Stimulated activated CD4-positive, alpha-beta T cell treated with anti-CD3 and anti-CD28 coated beads, Interleukin-4, amount 100 ng/mL, for 48 hours (primary cell): ENCODE measurements around the gene CCNT2.
A peak's percentile ranks its signal among the peaks of the same experiment; 100 is the strongest.
"Not testable (repeated sequence)": the region's sequence is repeated elsewhere in the genome, so short reads cannot be mapped to it uniquely, and the experiment has no call there.

ENCODE experiments used
- DNase-seq, 2 donors: peaks; one replicate each; pipeline ENCODE4 v3.0.0-alpha.2; 2020; ENCODE audit warnings: low read depth in 2 of 2

CCNT2 gene

DNA sequence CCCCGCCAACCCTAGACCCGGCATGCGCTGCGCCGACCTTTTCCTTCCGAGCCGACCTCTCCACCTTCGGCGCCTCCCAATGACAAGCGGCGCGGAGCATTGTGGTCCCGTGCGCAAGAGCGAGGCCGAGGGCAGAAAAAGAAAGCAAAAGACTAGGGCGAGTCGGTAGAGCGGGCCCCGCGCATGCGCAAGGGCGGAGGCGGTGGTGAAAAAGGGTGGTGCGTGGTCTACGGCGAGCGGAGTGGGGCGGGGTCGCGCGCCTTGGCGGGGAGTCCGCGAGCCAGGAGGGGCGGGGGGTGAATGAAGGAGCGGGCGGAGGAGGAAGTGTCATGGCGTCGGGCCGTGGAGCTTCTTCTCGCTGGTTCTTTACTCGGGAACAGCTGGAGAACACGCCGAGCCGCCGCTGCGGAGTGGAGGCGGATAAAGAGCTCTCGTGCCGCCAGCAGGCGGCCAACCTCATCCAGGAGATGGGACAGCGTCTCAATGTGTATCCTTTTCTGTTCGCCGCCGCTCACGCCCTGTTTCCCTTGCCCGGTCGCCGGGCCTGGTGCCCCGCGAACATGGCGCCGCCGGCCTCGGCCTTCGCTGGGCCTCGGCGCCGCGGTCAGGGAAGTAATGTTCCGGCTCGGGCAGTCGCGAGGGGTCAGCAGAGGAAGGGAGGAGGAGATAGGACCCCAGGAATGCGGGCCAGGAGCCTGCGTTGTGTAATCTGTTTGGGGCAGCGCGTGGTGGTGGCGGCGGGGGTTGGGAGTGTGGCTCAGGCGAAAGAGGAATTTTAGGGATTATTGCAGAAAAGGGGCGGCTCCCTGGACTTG lies at the start of gene CCNT2:
Gene CCNT2 (plus strand): TSS at position 297 of the 815 bp plus-strand sequence. CDS start 33 bp downstream, at position 330.
- DNase-seq: peak; percentile 98 to 99

- DNase-seq: no peak
These were observed 48.5 kb upstream of the CCNT2 start for GRCh38 chr2:134869946-134870736.

DNA sequence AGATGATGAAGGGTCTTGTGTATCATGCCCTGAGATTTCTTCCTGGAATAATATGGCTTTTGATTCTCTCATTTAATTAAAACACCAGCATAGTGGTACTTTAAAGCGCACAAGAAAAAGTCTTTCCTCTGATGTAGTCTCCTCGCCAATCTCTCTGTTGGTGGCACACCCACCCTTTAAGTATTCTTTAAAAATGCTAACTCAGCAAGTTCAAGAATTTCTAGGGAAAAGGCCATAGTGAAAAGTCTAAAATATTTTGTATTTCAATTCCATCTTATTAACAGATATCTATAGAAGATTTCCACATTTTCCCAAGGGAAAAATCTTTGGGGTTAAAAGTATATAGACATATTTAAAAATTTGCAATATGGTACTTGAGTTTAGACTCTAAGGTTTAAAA lies 45.5 kb upstream of the CCNT2 start:
- no peak for DNase-seq

DNA sequence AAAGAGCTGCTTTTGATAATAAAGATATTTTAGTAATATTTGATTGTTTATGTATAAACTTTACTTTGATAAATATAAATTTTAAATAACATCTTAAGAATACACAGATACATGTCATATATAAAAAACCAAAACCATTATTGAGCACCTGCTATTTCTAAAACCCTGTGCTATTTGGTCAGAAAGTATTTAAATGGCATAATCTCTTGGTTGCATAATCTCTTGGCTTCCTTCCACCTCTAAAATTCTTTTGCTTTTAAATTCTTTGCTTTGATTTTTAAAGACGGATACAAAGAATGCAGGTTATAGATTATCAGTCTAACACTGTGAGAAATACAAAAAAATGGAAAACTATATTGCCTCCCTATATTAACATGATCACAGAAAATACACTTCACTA lies 43.3 kb upstream of the CCNT2 start:
- DNase-seq: no peak

GRCh38 chr2:134882773-134883172 lies 35.8 kb upstream of the CCNT2 start:
- DNase-seq: no peak

GRCh38 chr2:134883552-134884293 lies 34.9 kb upstream of the CCNT2 start:
- no peak for DNase-seq

DNA sequence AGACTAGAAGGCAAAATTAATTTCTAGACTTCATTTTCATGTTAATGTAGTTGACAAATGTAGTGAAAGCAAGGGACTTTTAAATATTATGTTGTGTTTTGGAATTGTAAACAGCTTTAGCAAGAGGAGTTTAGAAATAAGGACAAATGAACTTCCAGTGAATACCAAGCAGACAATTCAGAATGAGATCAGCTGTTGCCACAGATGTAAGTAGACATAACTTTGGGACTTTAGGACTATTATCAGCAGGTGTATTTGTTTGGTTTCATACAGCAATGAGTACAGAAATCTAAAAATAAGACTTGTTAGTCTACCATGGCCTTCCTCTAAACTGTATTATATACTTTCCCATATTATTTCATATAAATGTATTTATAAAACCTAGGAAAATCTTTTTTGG lies 34.2 kb upstream of the CCNT2 start:
- DNase-seq: no peak

DNA sequence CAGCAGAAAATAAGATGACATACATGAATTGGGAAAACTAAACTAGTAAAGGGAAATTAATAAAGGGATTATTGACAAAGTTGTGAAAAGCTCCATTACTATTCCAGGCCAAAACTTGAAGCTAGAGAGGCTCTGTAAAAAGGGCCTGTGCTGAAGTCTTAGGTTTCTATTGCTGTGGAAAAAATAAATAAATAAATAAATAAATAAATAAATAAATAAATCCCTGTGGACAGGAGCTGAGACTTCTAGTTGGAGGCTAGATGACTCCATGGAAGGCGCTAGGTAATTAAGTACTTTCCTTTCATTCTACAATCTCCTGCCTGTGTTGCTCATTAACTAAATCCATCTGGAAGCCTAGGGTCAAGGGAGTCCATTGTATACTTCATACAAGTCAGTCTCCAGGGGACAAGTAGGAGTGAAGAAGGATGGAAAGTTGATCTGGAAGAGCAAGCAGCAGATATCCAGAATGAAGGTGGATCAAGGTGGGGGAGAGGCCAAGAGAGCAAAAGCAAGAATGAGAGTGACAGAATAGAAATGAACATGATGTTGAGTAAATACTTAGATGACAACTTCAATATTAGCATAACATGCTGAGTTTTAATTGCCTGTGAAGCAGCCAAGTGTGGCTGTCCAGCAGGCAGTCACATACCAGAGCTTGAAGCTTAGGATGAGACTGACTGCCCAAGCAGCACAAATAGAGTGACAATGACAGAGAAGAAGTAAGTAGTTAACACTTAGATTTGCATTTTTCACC lies 26.2 kb upstream of the CCNT2 start:
- no peak for DNase-seq

GRCh38 chr2:134897932-134898331 lies 20.7 kb upstream of the CCNT2 start:
- DNase-seq: no peak

- no peak for DNase-seq
These were observed 19.4 kb upstream of the CCNT2 start for GRCh38 chr2:134899204-134899603.

DNA sequence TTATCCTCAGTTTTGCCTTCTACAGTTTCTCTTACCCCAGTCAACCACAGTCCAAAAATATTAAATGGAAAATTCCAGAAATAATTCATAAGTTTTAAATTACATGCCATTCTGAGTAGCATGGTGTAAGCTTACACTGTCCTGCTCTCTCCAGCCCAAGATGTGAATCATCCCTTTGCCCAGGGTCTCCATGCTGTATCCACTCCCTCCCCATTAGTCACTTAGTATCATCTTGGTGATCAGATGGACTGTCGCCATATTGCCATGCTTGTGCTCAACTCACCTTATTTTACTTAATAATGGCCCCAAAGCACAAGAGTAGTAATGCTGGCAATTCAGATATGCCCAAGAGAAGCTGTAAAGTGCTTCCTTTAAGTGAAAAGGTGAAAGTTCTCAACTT lies 18.5 kb upstream of the CCNT2 start:
- DNase-seq: no peak

GRCh38 chr2:134903701-134904100 lies 14.9 kb upstream of the CCNT2 start:
- not testable (repeated sequence) for DNase-seq

GRCh38 chr2:134905168-134905567 lies 13.5 kb upstream of the CCNT2 start:
- no peak for DNase-seq

DNA sequence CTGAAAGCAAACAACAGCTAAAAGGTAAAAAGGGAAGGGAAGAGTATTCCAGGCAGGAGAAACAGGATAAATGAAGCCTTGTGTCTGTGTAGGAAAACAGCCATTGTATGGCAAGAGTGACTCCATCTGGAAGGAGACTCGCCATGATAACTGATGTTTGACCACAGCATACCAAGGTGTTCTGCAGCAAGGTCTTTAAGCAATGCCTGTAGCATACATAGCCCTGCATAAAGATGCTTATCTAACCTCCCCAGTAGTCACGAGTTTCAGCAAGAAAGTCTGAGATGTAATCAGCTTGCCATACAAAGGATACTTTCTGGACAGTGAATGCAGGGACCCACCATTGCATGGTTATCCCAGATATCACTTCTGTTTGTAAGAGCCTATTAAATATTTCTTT lies 11.9 kb upstream of the CCNT2 start:
- no peak for DNase-seq

DNA sequence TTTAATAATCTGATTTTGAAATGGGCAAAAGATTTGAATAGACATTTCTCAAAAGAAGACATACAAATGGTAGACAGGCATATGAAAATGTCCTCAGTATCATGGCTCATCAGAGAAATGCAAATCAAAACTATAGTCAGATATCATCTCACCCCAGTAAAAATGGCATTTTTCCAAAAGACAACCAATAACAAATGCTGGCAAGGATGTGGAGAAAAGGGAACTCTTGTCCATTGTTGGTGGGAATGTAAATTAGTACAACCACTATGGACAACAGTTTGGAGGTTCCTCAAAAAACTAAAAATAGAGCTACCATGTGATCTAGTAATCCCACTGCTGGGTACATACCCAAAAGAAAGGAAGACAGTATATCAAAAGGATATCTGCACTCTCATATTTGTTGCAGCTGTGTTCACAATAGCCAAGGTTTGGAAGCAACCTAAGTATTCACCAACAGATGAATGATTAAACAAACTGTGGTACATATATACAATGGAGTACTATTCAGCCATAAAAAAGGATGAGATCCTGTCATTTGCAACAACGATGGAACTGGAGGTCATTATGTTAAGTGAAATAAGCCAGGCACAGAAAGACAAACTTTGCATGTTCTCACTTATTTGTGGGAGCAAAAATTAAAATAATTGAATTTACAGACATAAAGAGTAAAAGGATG lies 11.0 kb upstream of the CCNT2 start:
- DNase-seq: not testable (repeated sequence)

DNA sequence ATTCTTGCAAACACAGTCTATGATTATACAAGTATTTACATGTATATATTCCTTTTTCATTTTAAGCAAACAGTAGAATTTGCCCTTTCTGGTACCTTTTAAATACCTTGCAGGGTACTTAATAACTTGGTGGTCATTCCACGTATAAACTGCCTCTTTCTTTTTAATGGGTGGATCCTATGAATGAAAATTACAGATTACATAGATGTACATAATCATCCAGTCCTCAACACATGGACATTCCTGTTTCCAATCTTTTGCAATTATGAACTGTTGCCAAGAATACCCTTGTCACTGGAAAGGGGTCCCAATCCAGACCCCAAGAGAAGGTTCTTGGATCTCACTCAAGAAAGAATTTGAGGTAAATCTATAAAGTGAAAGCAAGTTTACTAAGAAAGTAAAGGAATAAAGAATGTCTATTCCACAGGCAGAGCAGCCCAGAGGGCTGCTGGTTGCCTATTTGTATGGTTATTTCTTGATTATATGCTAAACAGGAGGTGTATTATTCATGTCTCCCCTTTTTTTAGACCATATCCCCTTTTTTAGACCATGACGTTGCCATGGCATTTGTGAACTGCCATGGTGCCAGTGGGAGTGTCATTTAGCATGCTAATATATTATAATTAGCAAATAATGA lies 7.7 kb upstream of the CCNT2 start:
- DNase-seq: no peak

DNA sequence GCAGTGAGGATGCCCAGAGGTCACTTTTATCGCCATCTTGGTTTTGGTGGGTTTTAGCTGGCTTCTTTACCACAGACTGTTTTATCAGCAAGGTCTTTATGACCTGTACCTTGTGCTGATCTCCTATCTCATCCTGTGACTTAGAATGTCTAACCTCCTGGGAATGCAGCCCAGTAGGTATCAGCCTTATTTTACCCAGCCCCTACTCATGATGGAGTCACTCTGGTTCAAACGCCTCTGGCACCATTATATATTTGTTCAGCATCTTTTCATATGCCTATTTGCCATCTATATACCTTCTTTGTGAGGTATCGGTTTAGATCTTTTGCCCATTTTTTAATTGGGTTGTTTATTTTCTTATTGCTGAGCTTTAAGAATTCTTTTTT lies 7.2 kb upstream of the CCNT2 start:
- no peak for DNase-seq

DNA sequence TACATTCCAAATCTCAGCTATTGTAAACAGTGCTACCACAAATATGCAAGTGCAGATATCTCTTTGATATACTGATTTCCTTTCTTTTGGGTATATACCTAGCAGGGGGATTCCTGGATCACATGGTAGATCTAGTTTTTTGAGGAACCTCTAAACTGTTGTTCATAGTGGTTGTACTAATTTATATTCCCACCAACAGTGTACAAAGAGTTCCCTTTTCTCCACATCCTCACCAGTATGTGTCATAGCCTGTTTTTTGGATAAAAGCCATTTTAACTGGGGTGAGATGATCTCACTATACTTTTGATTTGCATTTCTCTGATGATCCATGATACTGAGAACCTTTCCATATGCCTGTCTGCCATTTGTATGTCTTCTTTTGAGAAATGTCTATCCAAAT lies 6.3 kb upstream of the CCNT2 start:
- DNase-seq: no peak

DNA sequence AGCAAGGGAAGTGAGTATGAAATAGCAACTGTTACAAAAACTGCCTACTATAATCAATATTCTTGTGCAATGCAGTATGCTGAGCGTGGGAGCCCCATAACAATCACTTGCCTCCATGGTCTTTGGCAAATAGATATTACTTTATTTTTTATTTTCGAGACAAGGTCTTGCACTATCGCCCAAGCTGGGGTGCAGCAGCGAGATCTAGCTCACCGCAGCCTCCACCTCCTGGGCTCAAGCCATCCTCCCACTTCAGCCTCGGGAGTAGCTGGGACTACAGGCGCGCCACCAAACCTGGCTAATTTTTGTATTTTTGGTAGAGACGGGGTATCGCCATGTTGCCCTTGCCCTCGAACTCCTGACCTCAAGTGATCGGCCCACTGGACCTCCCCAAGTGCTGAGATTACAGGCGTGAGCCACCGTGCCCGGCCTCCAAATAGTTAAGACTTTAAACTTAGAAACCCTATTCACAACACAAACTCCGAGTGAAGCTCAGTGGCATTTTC lies 1.2 kb upstream of the CCNT2 start:
- DNase-seq: no peak

DNA sequence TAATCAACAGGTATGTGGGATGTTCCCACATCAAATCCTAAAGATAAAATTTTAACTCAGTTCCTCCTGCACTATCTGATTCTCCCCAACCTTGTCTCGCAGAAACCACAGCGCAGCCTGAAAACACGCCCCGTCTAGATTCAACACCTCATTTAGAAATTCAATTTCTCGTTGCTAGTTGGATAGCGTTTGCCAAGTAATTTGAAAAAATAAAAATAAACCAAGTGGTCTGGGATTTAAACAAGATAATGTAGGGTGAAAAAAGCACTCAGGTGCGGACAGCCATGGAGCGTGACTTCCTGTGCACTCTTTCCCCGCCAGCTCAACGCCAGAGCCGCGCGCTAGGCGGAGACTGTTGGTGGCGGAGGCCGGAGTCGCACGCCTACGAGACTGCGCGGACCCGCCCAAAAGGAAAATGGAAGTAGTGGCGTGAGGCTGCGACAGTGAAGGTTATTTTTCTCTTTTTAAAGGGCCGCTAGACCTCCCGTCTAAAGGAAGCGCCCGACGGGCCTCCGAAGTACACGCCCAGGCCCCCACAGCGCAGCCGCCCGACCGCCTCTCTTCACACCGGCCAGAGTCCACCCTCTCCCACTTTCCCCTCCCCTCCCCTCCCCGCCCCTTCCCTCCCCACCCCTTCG lies 615 bp upstream of the CCNT2 start:
- no peak for DNase-seq
